OCI-LY3 (cell line): ENCODE results near the gene MIEF1.
"Not testable (repeated sequence)": the region's sequence is repeated elsewhere in the genome, so short reads cannot be mapped to it uniquely, and the experiment has no call there.

ENCODE experiments used
- H2AFZ ChIP-seq: fragments of 200-600, 300-600 bp; shearing (Covaris generic); 2 replicates; pipeline ENCODE4 v1.6.0; 2014; ENCODE audit warnings: antibody characterized with exemption, low read depth, low read length
- H3K27ac ChIP-seq: fragments of 200-600, 300-600 bp; sonication (generic); 2 replicates; pipeline ENCODE4 v1.5.1; 2014; ENCODE audit warnings: mild to moderate bottlenecking, low read length, moderate library complexity, mixed read lengths
- H3K27me3 ChIP-seq: fragments of 200-600, 300-600 bp; sonication (generic); 2 replicates; pipeline ENCODE4 v1.6.1; 2014; ENCODE audit warnings: low read depth, low read length, mixed read lengths
- H3K36me3 ChIP-seq: fragments of 200-600, 300-600 bp; sonication (generic); replicated peaks from 2 replicates; pipeline ENCODE3; 2014; ENCODE audit warnings: low read depth, low read length, mixed read lengths
- H3K4me1 ChIP-seq: fragments of 300-600, 200-600 bp; sonication (generic); 2 replicates; pipeline ENCODE4 v1.6.1; 2014; ENCODE audit warnings: low read length, mixed read lengths
- H3K4me2 ChIP-seq: fragments of 200-600, 300-600 bp; sonication (generic); 2 replicates; pipeline ENCODE4 v1.6.1; 2014; ENCODE audit warnings: low read length, mixed read lengths
- H3K4me3 ChIP-seq: fragments of 300-600, 200-600 bp; sonication (generic); 2 replicates; pipeline ENCODE4 v1.5.1; 2014; ENCODE audit warnings: antibody characterized with exemption, mild to moderate bottlenecking, low read length, moderate library complexity
- H3K79me2 ChIP-seq: fragments of 300-600, 200-600 bp; shearing (Covaris generic); 2 replicates; pipeline ENCODE4 v1.6.1; 2014; ENCODE audit warnings: mild to moderate bottlenecking, low read length, mixed read lengths
- H3K9ac ChIP-seq: fragments of 300-600, 200-600 bp; shearing (Covaris generic); 2 replicates; pipeline ENCODE4 v1.6.0; 2014; ENCODE audit warnings: mild to moderate bottlenecking, low read length, moderate library complexity
- H3K9me3 ChIP-seq: fragments of 200-600, 300-600 bp; shearing (Covaris generic); 2 replicates; pipeline ENCODE4 v1.6.1; 2014; ENCODE audit warnings: low read length, mixed read lengths; ENCODE audit not compliant: insufficient read depth
- H4K20me1 ChIP-seq: fragments of 200-600, 300-600 bp; sonication (generic); 2 replicates; pipeline ENCODE4 v1.6.1; 2016; ENCODE audit warnings: low read length, mixed read lengths; ENCODE audit not compliant: insufficient read depth
- CTCF ChIP-seq: fragments of 200-600, 300-600 bp; sonication (generic); IDR thresholded peaks from 2 replicates; pipeline ENCODE4 v1.5.1; 2014; ENCODE audit warnings: antibody characterized with exemption, low read length, low read depth
- EZH2phosphoT487 ChIP-seq: fragments of 200-600 bp; shearing (Covaris generic); IDR thresholded peaks from 2 replicates; pipeline ENCODE4 v1.6.1; 2018; ENCODE audit warnings: antibody characterized with exemption, mixed run types, low read depth

MIEF1 gene

DNA sequence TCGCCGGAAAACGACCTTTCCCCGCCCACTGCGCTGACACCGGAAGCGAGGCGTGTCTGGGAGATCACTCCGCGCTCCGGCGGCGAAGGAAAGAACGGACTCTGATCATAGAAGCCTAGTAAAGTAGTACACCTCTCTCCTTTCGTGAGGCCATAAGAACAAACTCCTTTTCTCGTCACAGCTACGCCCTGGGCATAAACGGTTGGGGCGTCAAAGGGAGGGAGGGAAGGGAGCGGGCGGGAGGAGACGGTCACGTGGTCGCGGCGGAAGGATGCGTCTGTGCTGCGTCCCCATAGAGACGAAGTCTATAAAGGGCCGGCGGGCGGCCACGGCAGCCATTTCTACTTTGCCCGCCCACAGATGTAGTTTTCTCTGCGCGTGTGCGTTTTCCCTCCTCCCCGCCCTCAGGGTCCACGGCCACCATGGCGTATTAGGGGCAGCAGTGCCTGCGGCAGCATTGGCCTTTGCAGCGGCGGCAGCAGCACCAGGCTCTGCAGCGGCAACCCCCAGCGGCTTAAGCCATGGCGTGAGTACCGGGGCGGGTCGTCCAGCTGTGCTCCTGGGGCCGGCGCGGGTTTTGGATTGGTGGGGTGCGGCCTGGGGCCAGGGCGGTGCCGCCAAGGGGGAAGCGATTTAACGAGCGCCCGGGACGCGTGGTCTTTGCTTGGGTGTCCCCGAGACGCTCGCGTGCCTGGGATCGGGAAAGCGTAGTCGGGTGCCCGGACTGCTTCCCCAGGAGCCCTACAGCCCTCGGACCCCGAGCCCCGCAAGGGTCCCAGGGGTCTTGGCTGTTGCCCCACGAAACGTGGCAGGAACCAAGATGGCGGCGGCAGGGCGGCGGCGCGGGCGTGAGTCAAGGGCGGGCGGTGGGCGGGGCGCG, 18.4 kb downstream of the MIEF1 start, which contains the start of gene ATF4:
TSS of gene ATF4 (plus strand) at position 337 of the 880 bp plus-strand sequence. CDS start 884 bp downstream, outside the sequence.
- no peaks in the 10 kb centered on the region for H3K9me3 ChIP-seq
- peaks cover 91% of the 10 kb centered on the region for H3K79me2 ChIP-seq
- peak within 1 kb of the TSS; percentile 96 for H2AFZ ChIP-seq
- peaks cover 42% of the 10 kb centered on the region for H4K20me1 ChIP-seq
- peaks cover 53% of the 10 kb centered on the region for H3K4me1 ChIP-seq
- no peaks in the 10 kb centered on the region for H3K27me3 ChIP-seq
- peak within 1 kb of the TSS; percentile 87 for H3K4me3 ChIP-seq
- H3K9ac ChIP-seq = peak within 1 kb of the TSS; percentile 99
- H3K36me3 ChIP-seq = peaks cover 57% of the 10 kb centered on the region
- H3K4me2 ChIP-seq = peak within 1 kb of the TSS; percentile 94
- H3K27ac ChIP-seq = peak within 1 kb of the TSS; percentile 88
- TF ChIP-seq EZH2phosphoT487 (no peak), CTCF (no peak)

DNA sequence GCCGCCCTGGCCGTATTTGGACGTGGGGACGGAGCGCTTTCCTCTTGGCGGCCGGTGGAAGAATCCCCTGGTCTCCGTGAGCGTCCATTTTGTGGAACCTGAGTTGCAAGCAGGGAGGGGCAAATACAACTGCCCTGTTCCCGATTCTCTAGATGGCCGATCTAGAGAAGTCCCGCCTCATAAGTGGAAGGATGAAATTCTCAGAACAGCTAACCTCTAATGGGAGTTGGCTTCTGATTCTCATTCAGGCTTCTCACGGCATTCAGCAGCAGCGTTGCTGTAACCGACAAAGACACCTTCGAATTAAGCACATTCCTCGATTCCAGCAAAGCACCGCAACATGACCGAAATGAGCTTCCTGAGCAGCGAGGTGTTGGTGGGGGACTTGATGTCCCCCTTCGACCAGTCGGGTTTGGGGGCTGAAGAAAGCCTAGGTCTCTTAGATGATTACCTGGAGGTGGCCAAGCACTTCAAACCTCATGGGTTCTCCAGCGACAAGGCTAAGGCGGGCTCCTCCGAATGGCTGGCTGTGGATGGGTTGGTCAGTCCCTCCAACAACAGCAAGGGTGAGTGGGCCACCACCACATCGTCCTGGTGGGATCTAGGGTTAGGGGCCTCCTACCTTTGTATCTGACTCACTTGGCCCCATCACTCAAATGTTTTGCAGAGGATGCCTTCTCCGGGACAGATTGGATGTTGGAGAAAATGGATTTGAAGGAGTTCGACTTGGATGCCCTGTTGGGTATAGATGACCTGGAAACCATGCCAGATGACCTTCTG, 19.2 kb downstream of the MIEF1 start:
- peaks cover 87% of the 10 kb centered on the region for H3K79me2 ChIP-seq
- peaks cover 52% of the 10 kb centered on the region for H3K4me1 ChIP-seq
- peak overlapping the region; percentile 99 for H3K9ac ChIP-seq
- H3K27me3 ChIP-seq, H3K9me3 ChIP-seq, H2AFZ ChIP-seq: not testable (repeated sequence)
- H3K4me2 ChIP-seq = peak overlapping the region; percentile 93
- peaks cover 42% of the 10 kb centered on the region for H4K20me1 ChIP-seq
- H3K27ac ChIP-seq = peak overlapping the region; percentile 88
- H3K36me3 ChIP-seq = peaks cover 54% of the 10 kb centered on the region
- H3K4me3 ChIP-seq = peak overlapping the region; percentile 87

DNA sequence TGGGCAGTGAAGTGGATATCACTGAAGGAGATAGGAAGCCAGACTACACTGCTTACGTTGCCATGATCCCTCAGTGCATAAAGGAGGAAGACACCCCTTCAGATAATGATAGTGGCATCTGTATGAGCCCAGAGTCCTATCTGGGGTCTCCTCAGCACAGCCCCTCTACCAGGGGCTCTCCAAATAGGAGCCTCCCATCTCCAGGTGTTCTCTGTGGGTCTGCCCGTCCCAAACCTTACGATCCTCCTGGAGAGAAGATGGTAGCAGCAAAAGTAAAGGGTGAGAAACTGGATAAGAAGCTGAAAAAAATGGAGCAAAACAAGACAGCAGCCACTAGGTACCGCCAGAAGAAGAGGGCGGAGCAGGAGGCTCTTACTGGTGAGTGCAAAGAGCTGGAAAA, 20.0 kb downstream of the MIEF1 start:
- Histone ChIP-seq H4K20me1 (peaks cover 42% of the 10 kb centered on the region), H3K4me3 (peak overlapping the region; percentile 87), H3K4me1 (peaks cover 57% of the 10 kb centered on the region), H3K36me3 (peaks cover 49% of the 10 kb centered on the region), H3K9ac (peak overlapping the region; percentile 99), H3K4me2 (peak overlapping the region; percentile 93), H3K27ac (peak overlapping the region; percentile 88), H3K79me2 (peaks cover 87% of the 10 kb centered on the region)
- H3K27me3 ChIP-seq, H3K9me3 ChIP-seq, H2AFZ ChIP-seq: not testable (repeated sequence)

GRCh38 chr22:39522567-39523300, 20.6 kb downstream of the MIEF1 start:
- H3K36me3 ChIP-seq = peaks cover 48% of the 10 kb centered on the region
- H3K27ac ChIP-seq = peak overlapping the region; percentile 88
- peak overlapping the region; percentile 87 for H3K4me3 ChIP-seq
- peaks cover 42% of the 10 kb centered on the region for H4K20me1 ChIP-seq
- peak overlapping the region; percentile 19 for H3K9ac ChIP-seq
- TF ChIP-seq EZH2phosphoT487 = no peak
- TF ChIP-seq CTCF = no peak
- no peaks in the 10 kb centered on the region for H3K9me3 ChIP-seq
- H3K4me1 ChIP-seq = peaks cover 62% of the 10 kb centered on the region
- no peak overlapping the region for H2AFZ ChIP-seq
- H3K79me2 ChIP-seq = peaks cover 88% of the 10 kb centered on the region
- no peaks in the 10 kb centered on the region for H3K27me3 ChIP-seq
- H3K4me2 ChIP-seq = peak overlapping the region; percentile 93
